ENCODE measurements around the gene DLG2.
"Not testable (repeated sequence)": the region's sequence is repeated elsewhere in the genome, so short reads cannot be mapped to it uniquely, and the experiment has no call there.

Gene DLG2

GRCh38 chr11:85110246-85110645 is 516.9 kb downstream of the DLG2 start:
- not testable (repeated sequence) for DNase-seq (ENCODE audit: low spot score)

- no peak for DNase-seq (ENCODE audit: low spot score)
These were observed 518.0 kb downstream of the DLG2 start for GRCh38 chr11:85109141-85109540.

- no peak for DNase-seq (ENCODE audit: low spot score)
These were observed 521.3 kb downstream of the DLG2 start for GRCh38 chr11:85105868-85106267.

GRCh38 chr11:85099522-85099921 is 527.6 kb downstream of the DLG2 start:
- no peak for DNase-seq (ENCODE audit: low spot score)

- no peak for DNase-seq (ENCODE audit: low spot score)
These were observed 528.1 kb downstream of the DLG2 start for GRCh38 chr11:85098996-85099395.

- DNase-seq (ENCODE audit: low spot score): no peak
These were observed 530.2 kb downstream of the DLG2 start for GRCh38 chr11:85096939-85097338.

GRCh38 chr11:85095239-85095638 is 531.9 kb downstream of the DLG2 start:
- no peak for DNase-seq (ENCODE audit: low spot score)

- DNase-seq (ENCODE audit: low spot score): no peak
These were observed 532.3 kb downstream of the DLG2 start for GRCh38 chr11:85094795-85095194.

- DNase-seq (ENCODE audit: low spot score): no peak
These were observed 537.5 kb downstream of the DLG2 start for GRCh38 chr11:85089654-85090053.

- no peak for DNase-seq (ENCODE audit: low spot score)
These were observed 538.9 kb downstream of the DLG2 start for GRCh38 chr11:85088286-85088685.

- no peak for DNase-seq (ENCODE audit: low spot score)
These were observed 540.5 kb downstream of the DLG2 start for GRCh38 chr11:85086504-85087284.

GRCh38 chr11:85076535-85077330 is 550.4 kb downstream of the DLG2 start:
- DNase-seq (ENCODE audit: low spot score): no peak

- no peak for DNase-seq (ENCODE audit: low spot score)
These were observed 564.5 kb downstream of the DLG2 start for GRCh38 chr11:85062659-85063058.

- no peak for DNase-seq (ENCODE audit: low spot score)
These were observed 574.5 kb downstream of the DLG2 start for GRCh38 chr11:85052636-85053035.

- DNase-seq (ENCODE audit: low spot score): no peak
These were observed 578.3 kb downstream of the DLG2 start for GRCh38 chr11:85048801-85049200.

- no peak for DNase-seq (ENCODE audit: low spot score)
These were observed 581.4 kb downstream of the DLG2 start for GRCh38 chr11:85045716-85046115.

- DNase-seq (ENCODE audit: low spot score): no peak
These were observed 582.2 kb downstream of the DLG2 start for GRCh38 chr11:85044911-85045310.

GRCh38 chr11:85042361-85042760 is 584.8 kb downstream of the DLG2 start:
- DNase-seq (ENCODE audit: low spot score): no peak

GRCh38 chr11:85040166-85040565 is 587.0 kb downstream of the DLG2 start:
- no peak for DNase-seq (ENCODE audit: low spot score)

GRCh38 chr11:85029964-85030363 is 597.2 kb downstream of the DLG2 start:
- no peak for DNase-seq (ENCODE audit: low spot score)

GRCh38 chr11:85028329-85029101 is 598.6 kb downstream of the DLG2 start:
- DNase-seq (ENCODE audit: low spot score): no peak

- DNase-seq (ENCODE audit: low spot score): no peak
These were observed 599.8 kb downstream of the DLG2 start for GRCh38 chr11:85027346-85027745.

- no peak for DNase-seq (ENCODE audit: low spot score)
These were observed 606.1 kb downstream of the DLG2 start for GRCh38 chr11:85021058-85021457.
